CD4-positive, alpha-beta memory T cell (primary cell): ENCODE results near the gene ZDHHC19. TPM values are rescaled to one million over a fixed set of nuclear protein-coding genes. Genes with fewer than 3 reads are reported as not detected.

ENCODE experiments used
- CTCF ChIA-PET: fragments of 350-600 bp; sonication (Branson Sonifier 250); formaldehyde crosslinking; loops from one replicate; lab custom pipeline; 2021; ENCODE audit warnings: inconsistent platforms; ENCODE audit not compliant: partially characterized antibody; lab: Charles Lee
- POLR2A ChIA-PET: fragments of 350-600 bp; sonication (Branson Sonifier 250); formaldehyde crosslinking; loops from one replicate; lab custom pipeline; 2021; ENCODE audit not compliant: partially characterized antibody; lab: Charles Lee
- DNase-seq, 5 donors: peaks; one replicate each; pipeline versions ENCODE4 v3.0.0 to v3.0.0-alpha.2; 2020 to 2022; ENCODE audit warnings: mixed read lengths in 1 of 5
- H3K27ac ChIP-seq: one replicate; pipeline ENCODE4 v1.7.0; 2013; ENCODE audit warnings: low read depth, low read length
- H3K27me3 ChIP-seq: 2 replicates; pipeline ENCODE4 v1.7.0; 2013; ENCODE audit warnings: mild to moderate bottlenecking, low read length, moderate library complexity; ENCODE audit not compliant: insufficient read depth
- H3K36me3 ChIP-seq: 2 replicates; pipeline ENCODE4 v1.7.0; 2013; ENCODE audit warnings: mild to moderate bottlenecking, low read length, moderate library complexity; ENCODE audit not compliant: insufficient read depth
- H3K4me1 ChIP-seq: 2 replicates; pipeline ENCODE4 v1.7.0; 2013; ENCODE audit warnings: mild to moderate bottlenecking, low read length, moderate library complexity; ENCODE audit not compliant: insufficient read depth
- H3K4me3 ChIP-seq, 2 donors: one replicate each; pipeline ENCODE4 v1.7.0; 2013; ENCODE audit warnings: low read length in 2 of 2, mild to moderate bottlenecking in 1 of 2
- H3K9me3 ChIP-seq, 2 donors: one replicate each; pipeline ENCODE4 v1.7.0; 2013; ENCODE audit warnings: low read length in 2 of 2, control low read depth in 1 of 2; ENCODE audit not compliant: control insufficient read depth in 1 of 2
- H3K27ac Mint-ChIP-seq, 7 donors: one replicate each; pipeline ENCODE4 v1.8.0; 2020 to 2021; ENCODE audit warnings: mixed read lengths in 7 of 7, mild to moderate bottlenecking in 6 of 7, inconsistent platforms in 3 of 7, moderate library complexity in 3 of 7
- H3K27me3 Mint-ChIP-seq, 2 donors: one replicate each; pipeline ENCODE4 v1.8.0; 2020 to 2021; ENCODE audit warnings: mixed read lengths in 2 of 2
- H3K36me3 Mint-ChIP-seq, 2 donors: one replicate each; pipeline ENCODE4 v1.8.0; 2020 to 2021; ENCODE audit warnings: mixed read lengths in 2 of 2, inconsistent platforms in 1 of 2, mild to moderate bottlenecking in 1 of 2
- H3K4me1 Mint-ChIP-seq, 4 donors: one replicate each; pipeline ENCODE4 v1.8.0; 2020 to 2021; ENCODE audit warnings: mixed read lengths in 4 of 4, mild to moderate bottlenecking in 1 of 4
- H3K4me3 Mint-ChIP-seq, 8 donors: one replicate each; pipeline ENCODE4 v1.8.0; 2020 to 2021; ENCODE audit warnings: mixed read lengths in 8 of 8, mild to moderate bottlenecking in 7 of 8, moderate library complexity in 6 of 8, inconsistent platforms in 3 of 8
- H3K9me3 Mint-ChIP-seq, 8 donors: one replicate each; pipeline ENCODE4 v1.8.0; 2020 to 2021; ENCODE audit warnings: mixed read lengths in 8 of 8, mild to moderate bottlenecking in 5 of 8, inconsistent platforms in 3 of 8, moderate library complexity in 1 of 8
- intact Hi-C: fragments of 100-400 bp; cut with micrococcal nuclease; formaldehyde crosslinking; loops from one replicate; pipeline ENCODE4 v1.15.1; 2023
- polyA plus RNA-seq, 2 donors: library from polyadenylated mRNA; unstranded; fragments of 300-500 nt; fragmentation: Illumina TruSeq; gene quantifications; one replicate each; pipeline ENCODE4 v1.2.3, GENCODE V29; 2021
- total RNA-seq, 2 experiments: library from RNA; stranded (reverse); gene quantifications; one replicate each; pipeline ENCODE4 v1.2.3, GENCODE V29; 2021

The ZDHHC19 gene
- total and polyA plus RNA-seq, 4 experiments from 2014 or later: not detected

- H3K4me3 ChIP-seq: no peak overlapping the region
- Mint-ChIP-seq H3K27ac (no peak overlapping the region), H3K36me3 (no peaks in the 10 kb centered on the region), H3K4me1 (peaks cover 3 to 15% (median 8%) of the 10 kb centered on the region in 4 donors), H3K27me3 (no peaks in the 10 kb centered on the region), H3K9me3 (no peaks in the 10 kb centered on the region), H3K4me3 (no peak overlapping the region)
- CTCF ChIA-PET: no interaction called here
- no peak for DNase-seq
- H3K9me3 ChIP-seq: no peaks in the 10 kb centered on the region
- no peaks in the 10 kb centered on the region for H3K27me3 ChIP-seq
- POLR2A ChIA-PET: no interaction called here
- H3K4me1 ChIP-seq: peaks cover 10% of the 10 kb centered on the region
- intact Hi-C loops: no loop called here
- no peaks in the 10 kb centered on the region for H3K36me3 ChIP-seq
- no peak overlapping the region for H3K27ac ChIP-seq
Observed at GRCh38 chr3:196163212-196163611, 48.0 kb downstream of the ZDHHC19 start.

GRCh38 chr3:196162679-196163078 lies 48.5 kb downstream of the ZDHHC19 start:
- Histone ChIP-seq H3K4me1 (peaks cover 10% of the 10 kb centered on the region), H3K27ac (no peak overlapping the region), H3K36me3 (no peaks in the 10 kb centered on the region), H3K27me3 (no peaks in the 10 kb centered on the region), H3K4me3 (no peak overlapping the region), H3K9me3 (no peaks in the 10 kb centered on the region)
- Mint-ChIP-seq H3K27ac (no peak overlapping the region), H3K9me3 (no peaks in the 10 kb centered on the region), H3K27me3 (no peaks in the 10 kb centered on the region), H3K36me3 (no peaks in the 10 kb centered on the region), H3K4me3 (no peak overlapping the region), H3K4me1 (peaks cover 2 to 12% (median 7%) of the 10 kb centered on the region in 4 donors)
- intact Hi-C loops: no loop called here
- ChIA-PET POLR2A (no interaction called here), CTCF (no interaction called here)
- DNase-seq: no peak

GRCh38 chr3:196159952-196160804 lies 51.0 kb downstream of the ZDHHC19 start:
- Mint-ChIP-seq H3K36me3 (no peaks in the 10 kb centered on the region), H3K4me3 (no peak overlapping the region), H3K27ac (peak overlapping the region in 3 of 7 donors; percentile 25 to 68 (median 47)), H3K9me3 (no peaks in the 10 kb centered on the region), H3K27me3 (no peaks in the 10 kb centered on the region), H3K4me1 (peaks cover 2 to 11% (median 7%) of the 10 kb centered on the region in 4 donors)
- Histone ChIP-seq H3K27ac (no peak overlapping the region), H3K4me3 (no peak overlapping the region), H3K27me3 (no peaks in the 10 kb centered on the region), H3K9me3 (no peaks in the 10 kb centered on the region), H3K36me3 (no peaks in the 10 kb centered on the region), H3K4me1 (peaks cover 10% of the 10 kb centered on the region)
- no peak for DNase-seq
- CTCF ChIA-PET: interaction anchor here (1.0 kb wide), 1 partner anchor 10 kb away, joined by 3 read pairs; no protein-coding TSS in a partner anchor
- POLR2A ChIA-PET: no interaction called here
- intact Hi-C loops: no loop called here

- Histone ChIP-seq H3K9me3 (no peaks in the 10 kb centered on the region), H3K4me3 (no peak overlapping the region), H3K4me1 (peaks cover 10% of the 10 kb centered on the region), H3K36me3 (no peaks in the 10 kb centered on the region), H3K27me3 (no peaks in the 10 kb centered on the region), H3K27ac (no peak overlapping the region)
- Mint-ChIP-seq H3K4me3 (no peak overlapping the region), H3K4me1 (peaks cover 2 to 11% (median 7%) of the 10 kb centered on the region in 4 donors), H3K36me3 (no peaks in the 10 kb centered on the region), H3K27me3 (no peaks in the 10 kb centered on the region), H3K9me3 (no peaks in the 10 kb centered on the region), H3K27ac (peak overlapping the region in 1 of 7 donors; percentile 25)
- POLR2A ChIA-PET: no interaction called here
- no peak for DNase-seq
- CTCF ChIA-PET: interaction anchor here (1.0 kb wide), 1 partner anchor 9 kb away, joined by 3 read pairs; no protein-coding TSS in a partner anchor
- intact Hi-C loops: no loop called here
Observed at GRCh38 chr3:196159526-196159925, 51.7 kb downstream of the ZDHHC19 start.

GRCh38 chr3:196156160-196156559 lies 55.0 kb downstream of the ZDHHC19 start:
- H3K27ac ChIP-seq: no peak overlapping the region
- Mint-ChIP-seq H3K9me3 (peaks cover 0 to 2% (median 0%) of the 10 kb centered on the region in 8 donors), H3K27me3 (no peaks in the 10 kb centered on the region), H3K4me3 (no peak overlapping the region), H3K27ac (peak overlapping the region in 1 of 7 donors; percentile 15), H3K36me3 (no peaks in the 10 kb centered on the region), H3K4me1 (peaks cover 2 to 11% (median 7%) of the 10 kb centered on the region in 4 donors)
- ChIA-PET POLR2A (no interaction called here), CTCF (interaction anchor here (1.1 kb wide), 1 partner anchor 83 kb away, joined by 3 read pairs; no protein-coding TSS in a partner anchor)
- H3K27me3 ChIP-seq: no peaks in the 10 kb centered on the region
- DNase-seq: no peak
- H3K36me3 ChIP-seq: no peaks in the 10 kb centered on the region
- no peak overlapping the region for H3K4me3 ChIP-seq
- H3K9me3 ChIP-seq: no peaks in the 10 kb centered on the region
- H3K4me1 ChIP-seq: peaks cover 10% of the 10 kb centered on the region
- intact Hi-C loops: no loop called here

- POLR2A ChIA-PET: no interaction called here
- peak overlapping the region in 2 of 7 donors; percentile 68 to 77 for H3K27ac Mint-ChIP-seq
- H3K9me3 Mint-ChIP-seq: peaks cover 0 to 7% (median 4%) of the 10 kb centered on the region in 8 donors
Observed at GRCh38 chr3:196150481-196150880, 60.7 kb downstream of the ZDHHC19 start.

GRCh38 chr3:196149831-196150301 lies 61.3 kb downstream of the ZDHHC19 start:
- intact Hi-C loops: no loop called here
- peaks cover 0 to 5% of the 10 kb centered on the region in 2 donors for H3K36me3 Mint-ChIP-seq
- no peak for DNase-seq
- ChIA-PET POLR2A (no interaction called here), CTCF (interaction anchor here (1.0 kb wide), 1 partner anchor 10 kb away, joined by 3 read pairs; no protein-coding TSS in a partner anchor)
- no peak overlapping the region for H3K27ac Mint-ChIP-seq
- H3K4me3 Mint-ChIP-seq: no peak overlapping the region
- H3K27me3 ChIP-seq: no peaks in the 10 kb centered on the region
- no peaks in the 10 kb centered on the region for H3K27me3 Mint-ChIP-seq
- H3K4me1 ChIP-seq: no peaks in the 10 kb centered on the region
- H3K9me3 ChIP-seq: no peaks in the 10 kb centered on the region
- H3K4me1 Mint-ChIP-seq: no peaks in the 10 kb centered on the region
- H3K4me3 ChIP-seq: no peak overlapping the region
- peaks cover 0 to 7% (median 4%) of the 10 kb centered on the region in 8 donors for H3K9me3 Mint-ChIP-seq
- no peak overlapping the region for H3K27ac ChIP-seq
- no peaks in the 10 kb centered on the region for H3K36me3 ChIP-seq

More at GRCh38 chr3:196150481-196150880, 60.7 kb downstream of the ZDHHC19 start:
- no peak for DNase-seq
- intact Hi-C loops: no loop called here
- Histone ChIP-seq H3K27me3 (no peaks in the 10 kb centered on the region), H3K4me3 (no peak overlapping the region), H3K9me3 (no peaks in the 10 kb centered on the region), H3K27ac (no peak overlapping the region), H3K4me1 (no peaks in the 10 kb centered on the region), H3K36me3 (no peaks in the 10 kb centered on the region)
- no peaks in the 10 kb centered on the region for H3K4me1 Mint-ChIP-seq
- CTCF ChIA-PET: interaction anchor here (1.0 kb wide), 1 partner anchor 9 kb away, joined by 3 read pairs; no protein-coding TSS in a partner anchor
- H3K36me3 Mint-ChIP-seq: peaks cover 0 to 5% of the 10 kb centered on the region in 2 donors
- no peaks in the 10 kb centered on the region for H3K27me3 Mint-ChIP-seq
- H3K4me3 Mint-ChIP-seq: no peak overlapping the region
